Type B pancreatic cell (in vitro differentiated cells): ENCODE measurements around the gene PTGDR. TPM values are rescaled to one million over a fixed set of nuclear protein-coding genes. Genes with fewer than 3 reads are reported as not detected.

Experiments used
- DNase-seq: peaks from one replicate; pipeline ENCODE4 v3.0.0; 2021; ENCODE audit warnings: mixed read lengths; ENCODE audit not compliant: unreplicated experiment; ENCODE audit errors: extremely low spot score
- H3K27ac Mint-ChIP-seq: 2 replicates; pipeline ENCODE4 v1.8.0; 2021; ENCODE audit warnings: mild to moderate bottlenecking, mixed read lengths
- H3K27me3 Mint-ChIP-seq: 2 replicates; pipeline ENCODE4 v1.8.0; 2021; ENCODE audit warnings: mixed read lengths
- H3K36me3 Mint-ChIP-seq: 2 replicates; pipeline ENCODE4 v1.8.0; 2021; ENCODE audit warnings: mixed read lengths
- H3K4me1 Mint-ChIP-seq: one replicate; pipeline ENCODE4 v1.8.0; 2021; ENCODE audit warnings: mixed read lengths; ENCODE audit not compliant: unreplicated experiment
- H3K4me3 Mint-ChIP-seq: 2 replicates; pipeline ENCODE4 v1.8.0; 2021; ENCODE audit warnings: mild to moderate bottlenecking, mixed read lengths
- H3K9me3 Mint-ChIP-seq: 2 replicates; pipeline ENCODE4 v1.8.0; 2021; ENCODE audit warnings: mixed read lengths
- CTCF ChIP-seq: fragments of 200-600 bp; sonication (generic); conservative IDR thresholded peaks from 2 replicates; pipeline ENCODE4 v1.5.0; 2021; ENCODE audit warnings: antibody characterized with exemption, mild to moderate bottlenecking
- total RNA-seq: library from RNA; stranded (reverse); gene quantifications from 2 replicates; pipeline ENCODE4 v1.2.1, GENCODE V29; 2021; ENCODE audit warnings: low replicate concordance

PTGDR gene
- total RNA-seq, 1 donor from 2014 or later, result 0.56 TPM

DNA sequence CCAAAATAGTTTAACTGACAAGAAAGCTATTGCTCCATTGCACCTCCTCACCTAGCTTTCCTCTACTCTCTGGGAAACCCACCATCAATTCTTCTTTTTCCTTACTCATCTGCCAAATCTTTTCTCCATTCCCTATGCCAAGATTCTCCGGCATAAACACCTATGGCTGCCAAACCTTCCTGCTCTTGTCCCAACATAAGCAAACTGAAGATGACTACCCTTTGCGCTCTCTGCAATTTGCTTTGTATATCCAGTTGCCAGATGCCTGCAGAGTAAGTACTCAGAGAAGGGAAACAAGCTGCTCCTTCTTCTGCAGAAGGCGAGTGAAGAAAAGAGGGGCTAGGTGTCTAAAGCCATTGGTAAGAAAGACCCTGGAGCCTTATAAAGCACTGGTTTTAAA, 58.1 kb downstream of the PTGDR start:
- TF ChIP-seq CTCF, result no peak
- no peak for DNase-seq
- peaks cover 5% of the 10 kb centered on the region for H3K36me3 Mint-ChIP-seq
- H3K27ac Mint-ChIP-seq, result no peak overlapping the region
- H3K4me3 Mint-ChIP-seq, result no peak overlapping the region
- H3K4me1 Mint-ChIP-seq, result peaks cover 10% of the 10 kb centered on the region
- peaks cover 2% of the 10 kb centered on the region for H3K27me3 Mint-ChIP-seq
- H3K9me3 Mint-ChIP-seq, result peaks cover 10% of the 10 kb centered on the region

Other genes with a start within 250 kb of the PTGDR start
- 8.3 and 65.7 TPM in 2 replicates for gene NID2, start 198.6 kb upstream of the PTGDR start, total RNA-seq
- 3.0 and 7.1 TPM in 2 replicates for gene PTGER2, start 46.6 kb downstream of the PTGDR start, total RNA-seq